HepG2 (cell line): ENCODE measurements around the gene SMAD1. TPM values are rescaled to one million over a fixed set of nuclear protein-coding genes. Genes with fewer than 3 reads are reported as not detected.

ENCODE experiments used
- ATAC-seq: fragments of 200-7000 bp; cut with Tn5 transposase; 3 replicates; pipeline ENCODE4 v1.9.1; 2020; ENCODE audit warnings: mild to moderate bottlenecking, moderate library complexity
- BruUV-seq: library from RNA; stranded (reverse); fragments of 400-500 nt; replicated peaks from 2 replicates; lab custom pipeline; 2021; lab: Mats Ljungman, UMichigan
- CTCF ChIA-PET: fragments of 300-600 bp; formaldehyde crosslinking; extraction: SDS; loops from one replicate; lab custom pipeline; 2021; ENCODE audit warnings: low total read pairs, inconsistent platforms, low intra/inter-chr PET ratio; lab: Yijun Ruan, JAX
- POLR2A ChIA-PET: fragments of 350-600 bp; sonication (Branson Sonifier 250); formaldehyde crosslinking; loops from one replicate; lab custom pipeline; 2020; ENCODE audit warnings: antibody characterized with exemption, inconsistent platforms; lab: Yijun Ruan, JAX
- DNase-seq: peaks from one replicate; pipeline ENCODE4 v3.0.0-alpha.2; 2015; ENCODE audit warnings: low spot score
- FAIRE-seq: peaks from 3 replicates; lab custom pipeline; 2011; peaks lifted over from hg19 to GRCh38; lab: Jason Lieb, UNC
- H2AFZ ChIP-seq: one replicate; pipeline ENCODE4 v1.6.1; 2011; ENCODE audit warnings: low read length, inconsistent platforms
- H3K27ac ChIP-seq: fragments of 300-600 bp; 3 replicates; pipeline ENCODE4 v1.8.0; 2011; ENCODE audit warnings: mixed run types, mild to moderate bottlenecking, mixed read lengths, low read length, inconsistent platforms; ENCODE audit not compliant: insufficient read depth; ENCODE audit errors: extremely low read length
- H3K27me3 ChIP-seq, 2 experiments: fragments of 200-600 bp in 1 of 2; 2 replicates in 1 of 2; 3 replicates in 1 of 2; pipeline versions ENCODE4 v1.6.0 to v1.8.0; 2011; ENCODE audit warnings: low read length in 2 of 2, mild to moderate bottlenecking in 2 of 2, moderate library complexity in 2 of 2, inconsistent platforms in 1 of 2; ENCODE audit not compliant: insufficient read depth in 2 of 2, control insufficient read depth in 1 of 2
- H3K36me3 ChIP-seq, 2 experiments: fragments of 200-600 bp in 1 of 2; replicated peaks in 1 of 2; 2 replicates in 1 of 2; 3 replicates in 1 of 2; pipeline versions ENCODE4 v1.5.1 to v1.8.0; 2011; ENCODE audit warnings: low read length in 2 of 2, inconsistent platforms in 1 of 2; ENCODE audit not compliant: insufficient read depth in 2 of 2, control insufficient read depth in 1 of 2
- H3K4me1 ChIP-seq: 2 replicates; pipeline ENCODE4 v1.5.1; 2012; ENCODE audit warnings: low read length, inconsistent platforms; ENCODE audit not compliant: insufficient read depth
- H3K4me2 ChIP-seq: 2 replicates; pipeline ENCODE4 v1.6.0; 2011; ENCODE audit warnings: low read depth, low read length, inconsistent platforms
- H3K4me3 ChIP-seq, 3 experiments: fragments of 200-600 bp in 1 of 3; sonication (generic), shearing (Covaris generic) in 1 of 3; replicated peaks in 1 of 3; 2 replicates each; pipeline ENCODE4 v1.5.1; 2011 to 2016; ENCODE audit warnings: low read length in 3 of 3, inconsistent platforms in 2 of 3, low read depth in 2 of 3, mild to moderate bottlenecking in 2 of 3, control low read depth in 1 of 3, mixed read lengths in 1 of 3; ENCODE audit not compliant: insufficient read depth in 1 of 3
- H3K79me2 ChIP-seq: one replicate; pipeline ENCODE4 v1.6.1; 2011; ENCODE audit warnings: low read length, inconsistent platforms; ENCODE audit not compliant: insufficient read depth
- H3K9ac ChIP-seq: 2 replicates; pipeline ENCODE4 v1.6.0; 2011; ENCODE audit warnings: mild to moderate bottlenecking, low read depth, low read length, inconsistent platforms; ENCODE audit not compliant: insufficient read depth
- H3K9me3 ChIP-seq: 2 replicates; pipeline ENCODE4 v1.5.1; 2012; ENCODE audit warnings: mild to moderate bottlenecking, low read length
- H4K20me1 ChIP-seq: 2 replicates; pipeline ENCODE4 v1.6.0; 2011; ENCODE audit warnings: inconsistent platforms, mild to moderate bottlenecking, low read length, moderate library complexity; ENCODE audit not compliant: insufficient read depth
- ERF ChIP-seq: IDR thresholded peaks from 2 replicates; pipeline ENCODE4 v1.6.1; 2018; ENCODE audit warnings: missing biosample characterization, missing genetic modification reagents
- HMGXB3 ChIP-seq: sonication (generic); formaldehyde crosslinking; IDR thresholded peaks from 2 replicates; pipeline ENCODE4 v1.4.0; 2020; ENCODE audit warnings: missing genetic modification reagents, borderline replicate concordance
- KLF11 ChIP-seq: IDR thresholded peaks from 2 replicates; pipeline ENCODE4 v1.6.1; 2016; ENCODE audit warnings: missing compliant biosample characterization
- ZNF280D ChIP-seq: sonication (generic); formaldehyde crosslinking; IDR thresholded peaks from 2 replicates; pipeline ENCODE4 v1.5.1; 2020; ENCODE audit warnings: mild to moderate bottlenecking, missing genetic modification reagents
- whole genome bisulfite sequencing: methylation state at CpG from one replicate; pipeline ENCODE4 v1.1.6; 2017; ENCODE audit warnings: low lambda C conversion rate; 5-methylcytosine and 5-hydroxymethylcytosine counted together
- in situ Hi-C: cut with HindIII; loops from 2 replicates; pipeline ENCODE4 v1.10.0; 2017; ENCODE audit warnings: low pct_unique_long_range_greater_than_20kb; ENCODE audit not compliant: extremely low pct_ligation_motif_present
- intact Hi-C: fragments of 100-400 bp; cut with micrococcal nuclease; formaldehyde crosslinking; loops from one replicate; pipeline ENCODE4 v1.10.0; 2022; ENCODE audit not compliant: unreplicated experiment
- polyA plus RNA-seq, 8 experiments: library from polyadenylated mRNA; depleted of rRNA in 3 of 8; stranded (reverse) in 7 of 8; unstranded in 1 of 8; fragments of >200 nt; fragmentation: Illumina TruSeq in 4 of 8; extraction: Trizol in 4 of 8; gene quantifications; 2 replicates each; pipeline versions ENCODE4 v1.2.1 to v1.2.3, GENCODE V29; 2011 to 2016; ENCODE audit warnings: low read depth in 4 of 8, missing spikeins in 1 of 8, mixed read lengths in 1 of 8; ENCODE audit not compliant: insufficient read depth in 1 of 8
- total RNA-seq, 5 experiments: library from RNA; depleted of rRNA; stranded (reverse); fragments of >200 nt; fragmentation: Illumina TruSeq; extraction: Trizol; gene quantifications; 2 replicates each; pipeline ENCODE4 v1.2.3, GENCODE V29; 2016; ENCODE audit warnings: low read depth in 1 of 5

Gene SMAD1
- total and polyA plus RNA-seq, 2 of the 13 experiments (the other 11 are each of a cell fraction or from before 2014, with no cell fraction given) = 12.7 to 16.6 TPM

GRCh38 chr4:145437466-145437865, 44.2 kb upstream of the SMAD1 start:
- in situ Hi-C loops (no loop called here), intact Hi-C loops (no loop called here)
- Histone ChIP-seq H3K4me1 (no peaks in the 10 kb centered on the region), H3K4me3 (no peak overlapping the region), H3K27me3 (no peaks in the 10 kb centered on the region; a peak in 1 of 5 replicates), H3K79me2 (no peaks in the 10 kb centered on the region), H3K9me3 (no peaks in the 10 kb centered on the region), H3K27ac (no peak overlapping the region), H4K20me1 (no peaks in the 10 kb centered on the region), H3K9ac (no peak overlapping the region), H2AFZ (no peak overlapping the region), H3K36me3 (no peaks in the 10 kb centered on the region), H3K4me2 (no peak overlapping the region)
- TF ChIP-seq ZNF280D (no peak), KLF11 (CRISPR knock-in tag) (no peak), HMGXB3 (CRISPR knock-in tag) (no peak), ERF (no peak)
- CTCF ChIA-PET = no interaction called here
- no peak for DNase-seq
- POLR2A ChIA-PET = no interaction called here
- 3% methylated on average over 2 of the region's 2 CpGs for WGBS
- no peak for ATAC-seq
- no TSS peak for BruUV-seq
- FAIRE-seq = no peak
